HCT116 (cell line): Measurements from ENCODE around the gene MUC5B. TPM values are rescaled to one million over a fixed set of nuclear protein-coding genes. Genes with fewer than 3 reads are reported as not detected.

Source experiments
- ATAC-seq: fragments of 200-7000 bp; cut with Tn5 transposase; 2 replicates; pipeline ENCODE4 v1.9.1; 2020; ENCODE audit warnings: mild to moderate bottlenecking, moderate library complexity
- BruUV-seq: library from RNA; stranded (reverse); fragments of 400-500 nt; replicated peaks from 2 replicates; lab custom pipeline; 2021; lab: Mats Ljungman, UMichigan
- CTCF ChIA-PET: fragments of 300-600 bp; sonication (Branson Sonifier 250); formaldehyde crosslinking; loops from one replicate; lab custom pipeline; 2021; ENCODE audit warnings: antibody characterized with exemption; lab: Charles Lee
- POLR2A ChIA-PET: fragments of 300-600, 350-600 bp; sonication (Branson Sonifier 250); formaldehyde crosslinking; loops from one replicate; lab custom pipeline; 2021; ENCODE audit warnings: antibody characterized with exemption; lab: Charles Lee
- RAD21 ChIA-PET, 2 experiments: fragments of 300-600 bp; sonication (Branson Sonifier 250); formaldehyde crosslinking; loops; one replicate each; lab custom pipeline; 2023; ENCODE audit warnings: low total read pairs in 2 of 2; ENCODE audit not compliant: uncharacterized antibody in 2 of 2, unreplicated experiment in 2 of 2, low non-redundant PET in 1 of 2; lab: Charles Lee
- DNase-seq: peaks from one replicate; pipeline ENCODE4 v3.0.0-alpha.2; 2010; ENCODE audit warnings: low read depth, low spot score
- H2AFZ ChIP-seq: fragments of 200-600 bp; shearing (Covaris generic), sonication (generic); 2 replicates; pipeline ENCODE4 v1.6.1; 2017; ENCODE audit warnings: low read depth, mixed run types, mixed read lengths, antibody characterized with exemption, low read length; ENCODE audit not compliant: poor library complexity, severe bottlenecking
- H3K27ac ChIP-seq: 2 replicates; pipeline ENCODE4 v1.5.1; 2012; ENCODE audit warnings: low read depth, low read length
- H3K27me3 ChIP-seq: fragments of 200-600 bp; sonication (generic); 2 replicates; pipeline ENCODE4 v1.6.1; 2016; ENCODE audit warnings: mixed run types, low read length, mixed read lengths; ENCODE audit not compliant: insufficient read depth
- H3K36me3 ChIP-seq, 2 experiments: fragments of 200-500 bp in 1 of 2; fragments of 200-600 bp in 1 of 2; sonication (Bioruptor generic) in 1 of 2; sonication (generic) in 1 of 2; 2 replicates each; pipeline versions ENCODE4 v1.5.1 to v1.6.1; 2014 to 2016; ENCODE audit warnings: low read length in 2 of 2, inconsistent platforms in 1 of 2, mixed read lengths in 1 of 2, mixed run types in 1 of 2; ENCODE audit not compliant: insufficient read depth in 2 of 2, control insufficient read depth in 1 of 2
- H3K4me1 ChIP-seq, 2 experiments: fragments of 200-600 bp in 1 of 2; sonication (generic) in 1 of 2; 2 replicates each; pipeline versions ENCODE4 v1.5.1 to v1.6.1; 2012 to 2017; ENCODE audit warnings: low read length in 2 of 2, inconsistent platforms in 1 of 2, mild to moderate bottlenecking in 1 of 2, mixed read lengths in 1 of 2, mixed run types in 1 of 2, moderate library complexity in 1 of 2; ENCODE audit not compliant: insufficient read depth in 2 of 2, control insufficient read depth in 1 of 2
- H3K4me2 ChIP-seq: fragments of 200-600 bp; sonication (generic); 2 replicates; pipeline ENCODE4 v1.6.1; 2017; ENCODE audit warnings: mixed run types, low read length, mixed read lengths
- H3K4me3 ChIP-seq, 2 experiments: fragments of 200-600 bp in 1 of 2; sonication (generic) in 1 of 2; replicated peaks in 1 of 2; 2 replicates each; pipeline ENCODE4 v1.5.1; 2011 to 2016; ENCODE audit warnings: low read length in 2 of 2, control low read depth in 1 of 2, low read depth in 1 of 2, mild to moderate bottlenecking in 1 of 2, mixed read lengths in 1 of 2, mixed run types in 1 of 2
- H3K79me2 ChIP-seq: fragments of 200-600 bp; sonication (generic); 2 replicates; pipeline ENCODE4 v1.6.1; 2017; ENCODE audit warnings: mild to moderate bottlenecking, mixed run types, low read length, moderate library complexity, mixed read lengths; ENCODE audit not compliant: insufficient read depth
- H3K9ac ChIP-seq: fragments of 200-600 bp; sonication (generic); 2 replicates; pipeline ENCODE4 v1.6.1; 2016; ENCODE audit warnings: low read length, mixed read lengths
- H3K9me2 ChIP-seq: fragments of 200-600 bp; sonication (generic), shearing (Covaris generic); 2 replicates; pipeline ENCODE4 v1.6.1; 2017; ENCODE audit warnings: mixed run types, mild to moderate bottlenecking, moderate library complexity; ENCODE audit not compliant: insufficient read depth
- H3K9me3 ChIP-seq, 2 experiments: fragments of 200-500 bp in 1 of 2; fragments of 200-600 bp in 1 of 2; sonication (Bioruptor generic) in 1 of 2; sonication (generic) in 1 of 2; 2 replicates each; pipeline ENCODE4 v1.6.1; 2014 to 2017; ENCODE audit warnings: low read length in 2 of 2, mixed read lengths in 2 of 2, inconsistent platforms in 1 of 2, low read depth in 1 of 2, mild to moderate bottlenecking in 1 of 2, mixed run types in 1 of 2, moderate library complexity in 1 of 2; ENCODE audit not compliant: control insufficient read depth in 1 of 2, insufficient read depth in 1 of 2
- H4K20me1 ChIP-seq: fragments of 200-600 bp; sonication (generic), shearing (Covaris generic); 2 replicates; pipeline ENCODE4 v1.6.1; 2017; ENCODE audit warnings: mixed run types, mild to moderate bottlenecking, moderate library complexity; ENCODE audit not compliant: insufficient read depth
- CEBPB ChIP-seq: IDR thresholded peaks from 2 replicates; pipeline ENCODE4 v1.6.1; 2012; ENCODE audit warnings: low read depth
- EZH2 ChIP-seq: fragments of 200-600 bp; sonication (generic); IDR thresholded peaks from 2 replicates; pipeline ENCODE4 v1.6.1; 2017; ENCODE audit warnings: antibody characterized with exemption, mixed run types
- SRF ChIP-seq: IDR thresholded peaks from 2 replicates; pipeline ENCODE4 v1.6.1; 2012; ENCODE audit warnings: low read depth
- intact Hi-C: fragments of 100-400 bp; cut with micrococcal nuclease; formaldehyde crosslinking; loops from 2 replicates; pipeline ENCODE4 v1.10.0; 2022
- microRNA-seq: library from miRNA; unstranded; fragments of <30 nt; microRNA quantifications from one replicate; pipeline ENCODE4, GENCODE V29; 2016; ENCODE audit warnings: borderline number of aligned reads
- total RNA-seq: library from RNA; stranded (reverse); gene quantifications from one replicate; pipeline ENCODE4 v1.2.1, GENCODE V29; 2021; ENCODE audit not compliant: unreplicated experiment
- TF ChIP-seq, protein P1 (sequence below), 3 experiments: fragments of 200-600 bp in 1 of 3; sonication (generic) in 1 of 3; IDR thresholded peaks in 2 of 3; conservative IDR thresholded peaks in 1 of 3; 2 replicates each; pipeline ENCODE4 v1.5.1; 2012 to 2017; ENCODE audit warnings: low read depth in 2 of 3, low read length in 2 of 3, antibody characterized with exemption in 1 of 3, borderline replicate concordance in 1 of 3, control low read depth in 1 of 3, mild to moderate bottlenecking in 1 of 3, mixed read lengths in 1 of 3, mixed run types in 1 of 3, moderate library complexity in 1 of 3; ENCODE audit not compliant: insufficient read depth in 1 of 3

MUC5B gene
- total RNA-seq, 1 experiment from 2014 or later = 1.5 TPM

GRCh38 chr11:1310772-1311468, 88.1 kb downstream of the MUC5B start:
- Histone ChIP-seq H4K20me1 (no peaks in the 10 kb centered on the region), H3K36me3 (no peaks in the 10 kb centered on the region), H3K9me3 (peaks cover 0 to 15% of the 10 kb centered on the region in 2 experiments; a peak in 1 of 4 replicates)
- RAD21 ChIA-PET = no interaction called here
- no peak for ATAC-seq
- TF ChIP-seq SRF (no peak), EZH2 (no peak), CEBPB (no peak)
- TF ChIP-seq, protein P1, sequence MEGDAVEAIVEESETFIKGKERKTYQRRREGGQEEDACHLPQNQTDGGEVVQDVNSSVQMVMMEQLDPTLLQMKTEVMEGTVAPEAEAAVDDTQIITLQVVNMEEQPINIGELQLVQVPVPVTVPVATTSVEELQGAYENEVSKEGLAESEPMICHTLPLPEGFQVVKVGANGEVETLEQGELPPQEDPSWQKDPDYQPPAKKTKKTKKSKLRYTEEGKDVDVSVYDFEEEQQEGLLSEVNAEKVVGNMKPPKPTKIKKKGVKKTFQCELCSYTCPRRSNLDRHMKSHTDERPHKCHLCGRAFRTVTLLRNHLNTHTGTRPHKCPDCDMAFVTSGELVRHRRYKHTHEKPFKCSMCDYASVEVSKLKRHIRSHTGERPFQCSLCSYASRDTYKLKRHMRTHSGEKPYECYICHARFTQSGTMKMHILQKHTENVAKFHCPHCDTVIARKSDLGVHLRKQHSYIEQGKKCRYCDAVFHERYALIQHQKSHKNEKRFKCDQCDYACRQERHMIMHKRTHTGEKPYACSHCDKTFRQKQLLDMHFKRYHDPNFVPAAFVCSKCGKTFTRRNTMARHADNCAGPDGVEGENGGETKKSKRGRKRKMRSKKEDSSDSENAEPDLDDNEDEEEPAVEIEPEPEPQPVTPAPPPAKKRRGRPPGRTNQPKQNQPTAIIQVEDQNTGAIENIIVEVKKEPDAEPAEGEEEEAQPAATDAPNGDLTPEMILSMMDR (IDR thresholded peaks at IDR 0.05 in 2 of 3, conservative IDR thresholded peaks at IDR 0.05 in 1 of 3; ENCODE audit: borderline replicate concordance in 1 of 3, insufficient read depth in 1 of 3, low read depth in 2 of 3, low read length in 2 of 3) = no peak
- TF ChIP-seq, all 23 proteins: peak for 0
- Histone ChIP-seq H3K79me2 (peaks cover 19% of the 10 kb centered on the region), H3K4me2 (peak overlapping the region; percentile 98), H3K4me1 (peaks cover 5 to 25% of the 10 kb centered on the region in 2 experiments; a peak in 3 of 4 replicates), H2AFZ (no peak overlapping the region), H3K9me2 (no peaks in the 10 kb centered on the region), H3K9ac (peak overlapping the region; percentile 89), H3K4me3 (peak overlapping the region; percentile 73 to 82), H3K27me3 (no peaks in the 10 kb centered on the region), H3K27ac (peak overlapping the region; percentile 72; the same call in 1 of the 2 replicates)
- ChIA-PET POLR2A (no interaction called here), CTCF (no interaction called here)
- no peak for DNase-seq
- intact Hi-C loops = no loop called here
- BruUV-seq = no TSS peak

Small RNA genes lying within 50 kb of the gene (microRNA-seq; reads per million reads assigned to microRNA genes)
- gene MIR6744 = not detected

Other genes starting within 250 kb of the MUC5B start
- 0.02 TPM for gene MUC6, start 186.3 kb upstream of the MUC5B start, total RNA-seq
- gene MUC2, start 148.2 kb upstream of the MUC5B start, total RNA-seq = 0.47 TPM
- gene MUC5AC, start 65.1 kb upstream of the MUC5B start, total RNA-seq = under 0.01 TPM
- 28.5 TPM for gene TOLLIP, start 86.6 kb downstream of the MUC5B start, total RNA-seq
- gene BRSK2, start 166.9 kb downstream of the MUC5B start, total RNA-seq = 14.0 TPM